RKO (cell line): ENCODE data around the gene FSHR.
A peak's percentile ranks its signal among the peaks of the same experiment; 100 is the strongest.

Experiments
- DNase-seq: peaks from one replicate; pipeline ENCODE4 v3.0.0-alpha.2; 2016; ENCODE audit warnings: low spot score

FSHR gene

DNA sequence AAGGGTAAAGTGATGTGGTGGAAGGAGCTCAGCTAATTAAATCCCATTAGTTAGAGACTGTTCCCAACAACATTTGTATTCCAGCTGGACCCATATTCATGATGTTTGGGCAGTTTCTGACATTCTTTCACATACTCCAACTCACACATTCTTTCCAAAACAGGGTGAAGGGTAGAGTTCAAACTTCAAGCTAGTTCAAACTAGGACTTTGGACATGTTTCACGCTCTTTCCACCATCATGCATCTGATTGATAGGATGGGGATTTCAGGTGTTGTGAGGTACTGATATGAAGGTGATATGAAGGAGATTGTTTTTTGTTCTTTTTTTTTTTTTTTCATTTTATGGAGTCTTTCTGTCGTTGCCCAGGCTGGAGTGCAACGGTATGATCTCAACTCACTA lies 201.7 kb downstream of the FSHR start:
- DNase-seq = no peak

DNA sequence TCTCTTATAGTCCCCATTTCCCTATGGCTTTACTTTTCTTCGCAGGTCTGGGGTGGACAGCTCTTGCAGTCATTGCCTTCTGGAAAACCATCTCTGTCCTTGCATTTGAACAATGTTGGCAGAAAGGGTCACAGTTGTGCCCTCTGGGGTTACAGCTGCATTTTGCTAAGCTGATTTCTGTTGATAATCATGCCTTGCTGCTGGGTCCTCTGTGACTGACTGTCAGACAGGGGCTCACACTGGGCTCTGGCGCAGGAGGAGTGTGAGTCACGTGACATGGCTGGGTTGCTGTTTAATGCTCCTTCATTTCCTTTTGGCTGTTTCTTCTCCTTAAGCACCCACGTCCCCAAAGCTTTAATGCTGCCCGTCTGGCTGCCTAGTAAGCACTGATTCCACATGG lies 202.2 kb downstream of the FSHR start:
- DNase-seq = no peak

DNA sequence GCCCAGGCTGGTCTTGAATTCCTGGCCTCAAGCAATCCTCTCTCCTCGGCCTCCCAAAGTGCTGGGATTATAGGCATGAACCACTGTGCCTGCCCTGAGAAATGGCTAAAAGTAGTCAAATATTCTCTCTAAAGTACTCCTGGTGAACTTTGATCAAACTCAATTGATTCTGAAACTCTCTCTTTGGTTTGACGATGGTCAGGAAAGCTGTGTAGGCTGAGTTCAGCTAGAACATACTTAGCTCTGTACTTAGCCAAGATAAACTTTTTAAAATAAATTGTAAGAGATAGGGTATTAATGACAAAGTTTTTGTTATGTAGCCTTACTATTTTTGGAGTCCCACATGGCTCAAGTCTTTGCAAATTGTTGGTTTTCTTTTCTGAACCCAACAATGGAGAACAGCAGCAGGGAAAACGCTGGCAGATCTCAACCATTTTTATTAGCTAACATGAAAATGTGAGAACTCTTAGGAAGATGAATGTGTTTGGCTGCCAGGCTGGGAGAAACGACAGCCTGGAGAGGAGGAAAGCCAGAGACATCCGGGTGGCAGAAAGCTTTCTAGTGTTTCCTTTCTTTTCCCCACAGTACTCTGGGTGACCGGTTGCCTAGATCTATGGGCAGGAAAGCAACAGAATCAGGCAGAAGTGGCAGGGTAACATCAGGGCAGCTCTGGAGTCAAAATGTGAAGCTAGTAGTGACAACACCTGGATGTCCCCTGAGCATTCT lies 205.8 kb downstream of the FSHR start:
- DNase-seq = no peak

DNA sequence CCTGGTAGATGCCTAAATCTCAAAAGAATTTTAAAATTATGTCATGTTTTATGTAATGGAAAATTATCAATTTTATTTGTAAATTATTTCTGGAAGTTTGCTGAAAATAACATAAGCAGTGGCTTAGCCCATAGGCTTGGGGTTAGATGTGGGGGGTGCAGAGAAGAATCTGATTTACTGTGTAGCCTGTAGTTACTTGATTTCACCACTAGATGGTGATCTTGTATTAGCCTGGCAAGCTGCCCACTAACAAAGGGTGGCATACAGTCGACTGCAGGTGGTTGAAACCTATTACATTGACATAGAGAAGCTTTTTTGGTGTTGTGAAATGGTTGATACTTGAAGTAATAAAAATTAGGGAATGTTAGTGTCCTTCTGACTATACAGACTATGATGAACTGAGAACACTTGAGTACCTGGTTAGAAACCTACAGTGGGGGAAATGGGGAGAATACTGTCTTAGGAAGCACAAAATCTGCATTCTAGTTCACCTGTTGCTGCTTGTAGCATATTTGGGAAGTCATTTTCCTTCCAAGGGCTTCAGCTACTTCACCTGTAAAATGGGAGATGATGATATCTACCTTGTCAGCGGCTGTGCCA lies 207.8 kb downstream of the FSHR start:
- DNase-seq = peak; percentile 68

DNA sequence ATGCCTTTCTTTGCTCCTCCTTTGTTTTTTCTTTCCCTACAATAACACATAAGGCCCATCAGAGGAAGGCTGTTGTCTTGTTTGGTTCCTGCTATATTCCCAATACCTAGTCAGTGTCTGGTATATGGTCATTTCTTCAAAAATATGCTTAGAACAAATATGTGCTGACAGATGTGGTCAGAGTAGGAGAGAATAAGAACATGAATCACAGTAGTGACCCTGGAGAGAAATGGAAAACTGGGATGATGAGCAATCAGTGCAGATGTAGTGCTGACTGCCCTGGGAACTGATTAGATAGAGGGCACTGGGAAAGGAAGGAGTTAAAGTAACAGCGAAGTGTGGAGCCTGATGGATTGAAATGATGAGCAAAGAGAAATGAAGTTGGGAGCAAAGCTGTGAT lies 209.4 kb downstream of the FSHR start:
- no peak for DNase-seq

DNA sequence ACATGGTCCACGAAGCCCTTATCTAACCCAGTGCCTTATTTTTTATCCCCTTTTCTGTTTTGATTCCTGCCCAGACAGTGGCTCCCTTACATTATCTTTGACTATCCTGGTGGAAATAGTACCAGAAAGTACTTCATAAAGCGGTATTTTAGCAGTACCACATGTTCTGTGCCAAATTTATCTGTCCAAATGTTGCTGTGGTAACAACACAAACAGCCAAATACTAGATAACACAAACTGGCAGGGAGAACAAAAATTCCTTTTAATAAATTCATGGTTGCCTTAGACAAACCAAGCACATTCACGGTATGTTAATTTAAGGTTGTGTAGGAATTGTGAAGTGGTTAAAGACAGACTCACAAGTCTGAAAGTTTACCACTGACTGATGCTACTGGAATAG lies 210.9 kb downstream of the FSHR start:
- DNase-seq = no peak

DNA sequence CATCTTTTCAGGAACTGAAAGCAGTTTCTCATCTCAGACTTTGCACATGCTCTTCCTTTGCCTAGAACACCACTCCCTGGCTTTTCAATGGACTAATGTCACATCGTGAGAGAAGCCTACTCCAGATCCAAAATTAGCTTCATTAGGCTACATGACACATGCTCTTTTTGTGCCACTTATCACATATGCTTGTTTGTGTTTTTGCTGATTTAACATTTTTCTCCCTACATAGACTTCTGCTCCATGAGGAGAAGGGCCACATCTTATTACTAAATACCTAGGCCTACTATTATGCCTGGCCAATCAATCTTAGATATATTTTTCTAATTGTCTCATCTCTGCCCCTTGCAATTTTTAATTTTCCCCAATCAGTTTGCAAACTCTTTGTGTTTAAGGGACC lies 212.4 kb downstream of the FSHR start:
- no peak for DNase-seq

DNA sequence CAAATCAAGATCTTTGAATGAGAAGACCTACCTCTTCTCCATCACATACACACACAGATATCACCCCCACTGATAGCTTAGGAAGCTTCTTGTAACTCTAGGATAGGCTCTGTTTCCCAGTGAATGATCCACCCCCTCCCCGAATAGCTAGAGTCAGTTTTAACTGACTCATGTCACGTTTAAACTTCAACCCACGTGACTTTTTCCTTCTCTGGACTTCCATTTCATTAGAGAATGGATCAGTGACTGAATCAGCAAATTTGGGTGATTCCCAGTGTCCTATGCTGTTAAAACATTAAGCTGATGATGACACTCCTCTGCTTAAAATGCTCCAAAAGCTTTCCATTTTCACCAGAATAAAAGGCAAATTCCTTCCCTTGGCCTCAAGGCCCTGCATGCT lies 212.9 kb downstream of the FSHR start:
- DNase-seq = no peak

DNA sequence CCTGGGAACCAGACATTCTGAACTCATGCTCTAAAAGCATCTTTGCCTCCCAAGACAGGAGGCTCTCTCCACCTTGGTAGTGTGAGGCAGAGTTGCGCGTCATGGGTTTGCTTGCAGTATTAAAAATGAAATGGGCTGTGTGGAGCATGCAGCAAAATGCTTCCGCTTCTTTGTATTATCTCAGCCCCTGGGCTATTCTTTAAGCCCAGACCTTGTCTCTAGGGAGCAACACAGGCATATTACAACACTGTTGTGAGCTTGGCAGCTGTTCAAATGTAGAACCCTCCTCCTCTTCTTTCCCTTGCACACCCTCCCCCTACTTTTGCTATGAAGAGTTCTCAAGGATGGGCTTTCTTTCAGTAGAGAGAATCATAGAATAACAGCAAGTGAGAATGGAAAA lies 213.7 kb downstream of the FSHR start:
- no peak for DNase-seq

DNA sequence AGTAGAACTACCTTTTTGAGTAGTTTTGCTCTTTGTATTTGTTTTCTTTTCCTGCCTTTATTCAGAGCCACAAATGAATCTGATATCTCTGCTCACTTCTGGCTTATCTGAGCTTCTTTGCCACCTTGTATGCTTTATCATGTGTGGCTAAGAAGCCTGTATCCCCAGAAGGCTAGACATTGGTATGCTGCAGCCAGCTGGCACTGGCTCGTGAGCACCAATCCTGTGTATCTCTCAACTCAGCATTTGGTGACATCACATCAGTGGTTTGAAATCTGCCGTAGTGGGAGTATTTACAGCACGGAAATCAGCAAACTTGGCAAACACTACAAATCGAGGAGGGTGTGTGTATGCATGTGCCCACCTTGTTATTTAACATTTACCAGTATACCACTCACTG lies 215.1 kb downstream of the FSHR start:
- DNase-seq = no peak

DNA sequence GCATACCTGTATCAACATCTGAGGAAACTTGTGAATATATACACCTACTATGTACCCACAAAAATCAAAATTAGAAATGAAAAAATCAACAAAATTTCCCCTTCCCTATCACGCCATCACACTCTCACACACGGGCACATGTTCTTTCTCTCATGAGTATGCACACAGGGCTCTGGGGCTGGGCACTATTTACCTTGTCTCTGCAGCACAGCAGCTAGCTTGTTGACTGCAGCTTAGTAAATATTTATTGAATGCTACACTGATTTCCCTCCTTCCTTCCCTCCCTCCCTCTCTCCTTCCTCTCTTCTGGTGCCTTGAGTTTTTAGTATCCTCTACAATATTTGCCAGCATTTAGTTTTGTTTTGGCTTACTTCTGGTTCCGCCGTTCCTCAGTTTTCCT lies 216.1 kb downstream of the FSHR start:
- DNase-seq = no peak

DNA sequence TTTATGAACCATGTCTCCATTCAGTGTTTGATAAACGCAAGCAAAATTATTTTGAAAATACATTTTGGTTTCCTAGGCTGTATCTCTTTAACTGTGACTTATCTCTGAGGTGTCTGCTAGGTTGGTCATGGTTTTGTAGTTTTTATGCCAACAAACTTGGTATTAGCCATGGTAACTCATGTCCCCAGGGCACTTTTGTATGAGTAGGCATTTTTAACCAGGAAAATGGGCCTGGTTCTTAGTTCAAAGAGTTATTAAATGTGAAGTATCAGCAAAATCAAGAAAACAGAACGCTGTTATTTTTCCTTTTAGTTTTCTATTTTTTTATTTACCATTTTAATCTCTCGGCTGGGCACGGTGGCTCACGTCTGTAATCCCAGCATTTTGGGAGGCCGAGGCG lies 219.5 kb downstream of the FSHR start:
- no peak for DNase-seq

DNA sequence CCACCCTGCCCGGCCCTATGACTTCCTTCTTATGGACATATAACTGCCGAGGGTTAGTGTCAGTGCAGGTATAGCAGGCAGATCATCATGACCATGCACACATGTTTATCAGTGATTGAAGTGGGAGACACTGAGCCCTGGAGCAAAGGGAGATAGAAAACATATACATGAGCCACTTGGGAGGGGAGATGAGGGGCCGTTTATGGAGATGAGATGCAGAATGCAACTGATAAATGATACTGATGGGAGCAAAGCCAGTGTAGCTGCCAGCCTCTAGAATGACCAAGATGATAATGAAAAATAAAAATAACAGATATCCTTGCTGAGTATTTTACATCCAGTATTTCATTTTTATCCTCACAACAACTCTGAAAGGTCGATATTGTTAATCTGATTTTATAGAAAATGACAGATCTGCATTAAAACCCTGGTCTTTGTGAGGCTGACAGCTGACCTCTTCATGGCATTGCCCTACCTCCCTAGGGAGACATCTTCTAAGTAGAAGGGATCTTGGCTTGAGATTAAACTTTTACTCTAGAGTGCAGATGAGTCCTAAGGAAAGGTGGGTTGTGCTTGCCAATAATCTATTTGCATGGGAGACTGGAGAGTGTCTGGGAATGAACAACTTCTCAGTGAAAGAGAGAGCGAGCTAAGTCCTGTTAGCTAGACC lies 220.4 kb downstream of the FSHR start:
- no peak for DNase-seq

DNA sequence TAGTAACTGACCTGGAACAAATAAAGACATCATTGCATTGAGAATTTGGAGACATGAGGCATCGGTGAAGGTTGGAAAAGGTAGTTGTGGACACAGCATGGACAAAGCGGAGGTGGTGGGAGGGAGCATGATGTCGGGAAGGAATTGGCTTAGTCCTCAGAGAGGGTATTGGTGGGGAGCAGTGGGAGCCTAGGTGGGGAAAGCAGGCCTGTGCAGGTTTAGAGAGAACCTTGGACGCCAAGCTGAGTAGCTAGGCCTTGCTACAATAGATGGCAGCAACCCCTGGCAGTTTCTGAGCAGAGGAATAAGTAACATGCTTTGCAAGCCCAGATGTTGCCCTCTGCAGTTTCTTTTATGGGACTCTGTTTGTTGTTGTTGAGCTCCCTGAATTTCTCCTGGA lies 221.6 kb downstream of the FSHR start:
- no peak for DNase-seq

DNA sequence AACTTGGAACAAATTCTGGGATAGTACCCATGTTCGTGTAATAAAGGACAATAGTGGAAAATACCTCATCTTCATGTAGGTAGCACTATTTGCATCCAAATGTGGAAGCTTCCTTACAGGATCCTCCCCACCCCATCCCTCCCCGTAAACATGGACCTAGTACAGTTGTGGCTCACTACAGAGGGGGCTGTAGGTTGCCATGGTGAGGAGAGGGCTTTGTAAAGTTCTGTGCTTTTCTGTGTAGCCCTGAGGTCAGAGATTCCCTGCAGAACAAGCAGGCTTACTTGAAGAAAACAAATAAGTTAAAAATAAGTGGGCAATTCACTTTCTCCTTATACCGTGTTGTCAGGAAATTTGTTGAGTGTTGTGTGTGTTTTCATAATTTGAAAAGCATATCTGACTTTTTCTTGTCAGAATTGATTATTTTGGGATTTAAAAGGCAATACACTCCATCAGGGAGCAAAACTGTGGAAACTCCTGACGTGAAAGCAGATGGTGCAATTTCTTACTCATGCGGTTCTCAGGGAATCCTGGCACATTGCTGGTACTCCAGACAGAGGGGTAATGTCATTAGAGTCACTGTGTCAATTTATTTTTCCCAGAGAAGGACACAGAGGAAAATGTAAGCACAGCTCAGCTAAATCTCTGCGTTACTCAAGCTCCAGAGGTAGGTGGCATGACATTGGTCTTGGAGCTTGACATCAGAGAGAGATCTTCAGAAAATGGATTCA lies 224.6 kb downstream of the FSHR start:
- no peak for DNase-seq

DNA sequence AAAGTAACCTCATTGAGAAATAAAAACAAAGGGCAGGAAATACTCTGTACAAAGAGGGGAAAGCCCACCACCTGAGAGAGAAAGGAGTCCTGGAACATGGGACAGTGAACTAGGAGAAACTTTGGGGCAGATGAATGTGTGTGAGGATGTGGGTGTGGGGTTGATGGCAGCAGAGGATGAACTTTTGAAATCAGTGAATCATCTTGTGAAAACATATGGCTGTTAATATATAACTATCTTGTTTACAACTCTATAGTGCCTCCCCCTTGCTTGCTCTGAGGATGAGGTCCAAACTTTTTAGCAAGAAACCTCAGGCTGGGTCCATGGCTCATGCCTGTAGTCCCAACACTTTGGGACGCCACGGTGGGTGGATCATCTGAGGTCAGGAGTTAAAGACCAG lies 227.0 kb downstream of the FSHR start:
- no peak for DNase-seq

DNA sequence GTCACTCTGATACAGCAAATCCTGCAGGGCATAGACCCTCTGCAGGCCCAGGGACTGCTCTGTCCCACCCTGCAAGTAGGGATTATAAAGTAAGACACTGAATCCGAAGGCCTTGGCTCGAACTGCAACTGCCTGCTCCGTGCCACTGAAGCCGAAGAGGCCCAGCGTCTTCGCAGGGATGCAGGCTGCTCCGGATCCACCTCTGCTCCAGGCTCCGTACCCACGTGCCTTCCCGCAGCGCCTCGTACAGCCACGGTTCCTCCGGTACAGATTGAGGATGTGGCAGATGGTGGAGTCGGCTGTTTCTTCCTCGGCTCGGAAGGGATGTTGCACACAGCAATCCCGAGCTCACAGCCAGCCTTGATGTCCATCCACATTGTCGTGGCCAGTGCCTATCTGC lies 238.4 kb downstream of the FSHR start:
- no peak for DNase-seq

DNA sequence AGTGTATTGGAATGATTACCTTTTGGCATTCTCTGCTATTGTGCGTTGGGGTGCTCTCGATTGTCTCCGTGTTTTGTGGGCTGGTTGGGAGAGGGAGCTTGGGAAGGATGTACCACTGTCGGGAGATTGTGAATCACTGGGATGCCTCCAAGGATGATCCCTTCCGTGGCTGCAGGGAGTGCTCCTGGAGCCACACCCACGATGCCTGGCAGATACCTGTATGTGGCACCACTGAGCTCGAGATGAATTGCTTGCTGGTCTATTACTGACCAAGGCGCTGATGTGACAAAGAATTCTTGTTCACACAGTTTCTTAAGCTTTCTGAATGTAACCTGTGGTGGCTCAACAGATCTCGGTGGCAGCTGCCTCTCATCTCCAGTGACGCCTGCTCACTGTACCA lies 239.1 kb downstream of the FSHR start:
- no peak for DNase-seq

DNA sequence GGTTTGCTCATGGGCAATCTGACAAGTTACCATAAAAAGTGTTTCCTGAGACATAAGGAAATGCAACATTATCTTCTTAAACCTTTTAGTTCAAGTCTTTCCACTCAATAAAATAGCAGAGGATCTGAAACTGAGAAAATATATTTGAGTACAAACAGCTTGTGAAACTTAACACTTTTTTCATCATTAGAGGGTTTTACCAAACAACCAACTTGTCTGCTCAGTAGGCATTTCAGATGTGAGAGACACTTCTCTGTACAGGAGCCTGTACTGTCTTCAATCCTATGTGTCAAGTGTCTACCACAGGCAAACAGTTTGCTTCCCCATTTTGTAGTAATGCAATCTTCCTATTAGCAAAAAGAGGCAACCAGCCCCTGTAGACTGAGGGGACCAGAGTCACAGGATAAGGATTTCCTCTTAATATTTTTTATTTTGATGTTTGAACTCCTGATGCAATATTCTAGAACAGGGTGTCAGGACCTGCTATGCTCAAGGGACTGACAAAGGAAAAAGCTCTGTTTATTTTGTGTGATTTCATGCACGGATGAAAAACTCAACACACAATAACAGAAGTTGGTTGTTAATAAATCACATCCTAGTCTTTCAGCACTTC lies 239.7 kb downstream of the FSHR start:
- no peak for DNase-seq
